Measurements from ENCODE around the gene TAP1.
"Not testable (repeated sequence)": the region's sequence is repeated elsewhere in the genome, so short reads cannot be mapped to it uniquely, and the experiment has no call there.

TAP1 gene, protein sequence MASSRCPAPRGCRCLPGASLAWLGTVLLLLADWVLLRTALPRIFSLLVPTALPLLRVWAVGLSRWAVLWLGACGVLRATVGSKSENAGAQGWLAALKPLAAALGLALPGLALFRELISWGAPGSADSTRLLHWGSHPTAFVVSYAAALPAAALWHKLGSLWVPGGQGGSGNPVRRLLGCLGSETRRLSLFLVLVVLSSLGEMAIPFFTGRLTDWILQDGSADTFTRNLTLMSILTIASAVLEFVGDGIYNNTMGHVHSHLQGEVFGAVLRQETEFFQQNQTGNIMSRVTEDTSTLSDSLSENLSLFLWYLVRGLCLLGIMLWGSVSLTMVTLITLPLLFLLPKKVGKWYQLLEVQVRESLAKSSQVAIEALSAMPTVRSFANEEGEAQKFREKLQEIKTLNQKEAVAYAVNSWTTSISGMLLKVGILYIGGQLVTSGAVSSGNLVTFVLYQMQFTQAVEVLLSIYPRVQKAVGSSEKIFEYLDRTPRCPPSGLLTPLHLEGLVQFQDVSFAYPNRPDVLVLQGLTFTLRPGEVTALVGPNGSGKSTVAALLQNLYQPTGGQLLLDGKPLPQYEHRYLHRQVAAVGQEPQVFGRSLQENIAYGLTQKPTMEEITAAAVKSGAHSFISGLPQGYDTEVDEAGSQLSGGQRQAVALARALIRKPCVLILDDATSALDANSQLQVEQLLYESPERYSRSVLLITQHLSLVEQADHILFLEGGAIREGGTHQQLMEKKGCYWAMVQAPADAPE

DNA sequence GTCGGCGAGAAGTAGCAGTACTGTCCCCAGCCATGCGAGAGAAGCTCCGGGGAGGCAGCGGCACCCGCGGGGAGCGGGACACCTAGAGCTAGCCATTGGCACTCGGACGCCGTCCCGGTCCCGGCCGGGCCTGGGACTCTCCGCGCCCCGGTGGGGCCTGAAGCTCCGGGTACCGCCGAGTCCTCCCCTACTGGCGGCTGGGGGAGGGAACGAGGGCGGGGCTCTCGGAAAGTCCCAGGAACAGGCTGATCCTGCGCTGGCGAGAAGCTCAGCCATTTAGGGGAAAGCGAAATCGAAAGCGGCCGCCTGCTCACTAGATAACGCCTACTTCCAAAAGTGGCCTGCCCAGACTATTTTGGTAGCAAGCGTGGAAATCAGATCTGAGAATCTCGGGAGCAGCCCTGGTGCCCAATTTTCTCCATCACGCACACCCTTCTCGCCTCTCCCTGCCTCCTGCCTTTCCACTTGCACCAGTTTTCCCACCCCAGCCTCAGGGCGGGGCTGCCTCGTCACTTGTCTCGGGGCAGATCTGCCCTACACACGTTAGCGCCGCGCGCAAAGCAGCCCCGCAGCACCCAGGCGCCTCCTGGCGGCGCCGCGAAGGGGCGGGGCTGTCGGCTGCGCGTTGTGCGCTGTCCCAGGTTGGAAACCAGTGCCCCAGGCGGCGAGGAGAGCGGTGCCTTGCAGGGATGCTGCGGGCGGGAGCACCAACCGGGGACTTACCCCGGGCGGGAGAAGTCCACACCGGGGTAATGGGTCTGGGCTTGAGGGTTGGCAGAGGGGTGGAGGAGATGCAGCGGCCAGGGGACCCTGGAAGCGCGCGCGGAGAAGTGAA, at the start of gene TAP1, which contains the start of gene PSMB9:
TSS of gene TAP1 (minus strand) at position 164 of the 835 bp plus-strand sequence. CDS start at position 96, 68 bp downstream.
TSS of gene PSMB9 (plus strand) at position 652 of the 835 bp plus-strand sequence. CDS start at position 690, 38 bp downstream.
- DNase-seq: peak; percentile 78 to 92

DNA sequence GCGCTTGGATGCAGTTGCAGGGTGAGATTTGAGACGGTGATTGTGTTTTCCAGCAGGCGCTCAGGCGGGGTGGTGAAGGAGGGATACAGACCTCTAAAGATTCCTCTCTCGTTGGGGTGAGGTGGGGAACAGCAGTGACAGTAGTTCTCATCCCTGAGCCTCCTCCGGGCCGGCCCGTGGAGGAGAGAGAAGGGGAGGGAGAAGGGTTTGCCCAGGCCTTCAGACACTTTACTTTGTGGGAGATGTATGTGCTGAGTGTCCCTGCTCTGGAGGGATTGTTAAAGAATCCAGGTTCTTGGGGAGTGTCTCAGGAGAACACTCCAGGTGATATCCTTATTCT, 41.5 kb upstream of the TAP1 start:
- DNase-seq: no peak

DNA sequence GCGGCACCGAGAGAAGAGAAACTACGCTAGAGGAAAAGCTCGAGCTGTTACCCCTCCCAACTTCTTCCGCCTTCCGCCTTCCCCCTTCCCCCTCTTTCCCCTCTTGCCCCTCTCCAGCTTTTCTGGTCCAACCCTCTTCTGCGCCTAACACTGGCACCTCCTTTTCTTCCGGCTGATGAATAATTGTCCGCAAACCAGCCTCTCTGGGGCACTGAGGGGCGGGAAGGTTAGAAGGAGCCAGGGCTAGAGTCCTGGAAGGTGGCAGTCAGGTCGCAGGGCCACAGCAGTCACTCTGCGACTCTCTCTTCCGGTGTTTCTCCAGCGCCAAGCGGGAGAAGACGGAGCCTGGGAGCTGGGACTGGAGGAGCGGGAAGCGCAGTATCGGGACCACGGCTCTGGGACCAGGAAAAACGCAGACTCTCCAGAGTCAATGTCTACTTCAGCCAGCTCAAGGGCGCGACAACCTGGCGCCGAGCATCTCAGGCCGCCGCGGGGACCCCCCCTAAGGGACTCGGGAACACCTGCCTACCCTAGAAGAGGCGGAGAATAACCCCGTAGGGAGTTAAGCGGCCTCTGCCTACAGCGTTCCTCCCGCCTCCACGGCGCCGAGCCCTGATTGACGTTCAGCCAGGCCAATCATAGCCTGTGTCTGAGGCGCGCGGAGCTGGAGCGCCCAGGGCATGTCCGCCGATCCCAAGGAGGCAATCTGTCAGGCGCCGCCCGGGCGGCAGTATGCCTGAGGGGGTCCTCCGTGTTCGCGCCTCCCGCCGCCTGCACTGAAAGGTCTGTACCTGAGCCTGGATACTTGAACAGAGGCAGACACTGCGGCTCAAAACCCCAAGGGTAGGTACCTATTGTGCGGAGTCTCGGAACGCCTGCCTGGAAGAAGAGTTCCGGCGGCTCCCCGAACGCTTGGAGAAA, 40.8 kb upstream of the TAP1 start:
- DNase-seq: peak; percentile 82 to 83

DNA sequence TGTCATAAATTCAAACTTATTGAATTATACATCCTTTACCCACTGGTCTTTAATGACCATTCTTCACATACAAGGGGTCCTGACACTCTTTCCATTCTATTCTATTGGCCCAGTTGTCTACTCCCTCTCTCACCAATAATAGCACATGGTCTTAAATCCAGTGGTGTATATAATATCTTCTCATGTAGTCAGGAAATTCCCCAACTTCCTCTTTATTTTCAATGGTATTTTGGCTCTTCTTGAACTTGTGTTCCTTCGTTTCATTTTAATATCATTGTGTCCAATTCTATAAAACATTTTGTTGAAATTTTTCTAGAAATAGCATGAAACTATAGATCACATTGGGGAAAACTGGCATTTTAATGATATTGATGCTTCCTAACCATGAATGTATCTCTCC, 37.3 kb upstream of the TAP1 start:
- DNase-seq: no peak

DNA sequence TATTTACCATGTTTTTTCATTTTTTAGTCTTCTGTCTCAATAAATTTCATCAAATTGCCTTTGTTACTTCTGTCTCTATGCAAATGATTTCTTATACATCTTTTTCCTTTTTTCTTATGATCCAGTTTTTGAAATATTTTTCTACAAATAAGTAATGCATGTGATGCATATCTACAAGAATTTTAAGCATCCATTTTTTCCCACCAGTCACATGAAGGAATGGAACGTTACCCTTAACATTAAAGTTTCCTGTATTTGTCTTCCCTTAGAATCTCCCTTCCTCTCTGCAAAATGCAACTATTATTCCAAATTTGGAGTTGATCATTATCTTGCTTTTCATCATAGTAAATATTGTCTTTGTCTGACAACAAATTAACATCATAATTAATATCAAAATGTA, 36.0 kb upstream of the TAP1 start:
- no peak for DNase-seq

DNA sequence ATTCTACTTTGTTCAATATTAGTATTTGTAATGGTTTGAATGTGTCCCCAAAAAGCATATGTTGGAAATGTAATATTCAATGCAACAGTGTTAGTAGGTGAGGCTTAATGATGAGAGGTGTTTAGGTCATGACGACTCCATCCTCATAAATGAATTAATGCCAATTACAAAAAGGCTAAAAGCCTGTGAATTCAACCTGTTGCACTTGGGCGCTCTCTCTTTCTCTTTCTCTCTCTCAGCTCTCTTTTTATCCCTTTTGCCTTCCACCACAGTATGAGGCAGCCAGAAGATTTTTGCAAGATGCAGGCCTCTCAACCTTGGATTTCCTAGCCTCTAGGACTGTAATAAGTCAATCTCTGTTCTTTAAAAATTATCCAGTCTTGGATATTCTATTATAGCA, 35.1 kb upstream of the TAP1 start:
- no peak for DNase-seq

DNA sequence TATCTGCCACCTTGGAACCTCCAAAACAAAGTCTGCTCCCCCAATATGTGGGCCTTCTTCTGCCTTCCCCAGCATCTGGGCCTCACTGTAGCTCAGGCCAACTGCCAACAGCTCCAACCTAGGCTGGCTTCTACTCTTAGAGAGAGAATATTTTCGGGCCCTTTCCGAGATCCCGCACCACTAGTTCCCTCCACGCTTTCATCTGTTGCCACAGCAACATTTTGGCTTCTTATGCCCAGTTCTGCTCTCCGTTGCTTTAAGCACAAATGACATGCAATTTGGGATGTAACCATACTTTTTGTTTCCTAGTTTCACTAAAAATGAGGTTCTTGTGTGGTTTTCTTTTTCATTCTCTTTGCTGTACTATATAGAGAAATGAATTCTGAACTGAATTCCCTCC, 34.1 kb upstream of the TAP1 start:
- no peak for DNase-seq

DNA sequence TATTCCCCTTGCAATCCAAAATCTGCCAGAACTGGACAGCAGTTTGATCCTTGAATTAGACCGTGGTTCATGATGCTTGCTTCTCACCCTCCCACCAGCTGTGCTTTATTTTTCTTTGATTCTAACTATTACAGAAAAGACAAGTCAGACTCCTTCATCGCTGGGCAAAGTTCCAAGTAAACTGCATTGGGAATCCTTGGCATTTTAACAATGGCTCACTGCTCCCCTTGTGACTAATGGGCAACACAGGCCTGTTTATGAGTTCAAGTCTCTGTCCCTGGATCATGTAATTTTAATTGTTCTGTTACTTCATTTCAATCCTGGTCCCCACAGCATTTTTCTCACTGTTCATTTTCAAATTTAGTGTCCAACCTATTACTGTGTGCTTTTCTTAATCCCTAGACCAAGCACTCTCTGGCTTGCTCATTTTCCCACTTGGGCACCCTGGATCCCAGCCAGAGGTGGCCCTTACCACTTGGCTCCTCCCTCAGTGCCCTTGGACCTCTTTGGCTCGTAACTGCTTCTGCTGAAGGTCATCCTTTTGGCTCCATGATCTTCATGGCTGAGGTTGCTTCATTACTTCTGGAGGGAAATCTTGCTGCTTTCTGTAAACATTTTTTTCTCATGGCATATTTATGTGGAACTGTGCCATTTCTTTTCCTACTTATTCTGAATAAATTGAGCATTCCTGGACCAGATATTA, 33.3 kb upstream of the TAP1 start:
- DNase-seq: no peak

DNA sequence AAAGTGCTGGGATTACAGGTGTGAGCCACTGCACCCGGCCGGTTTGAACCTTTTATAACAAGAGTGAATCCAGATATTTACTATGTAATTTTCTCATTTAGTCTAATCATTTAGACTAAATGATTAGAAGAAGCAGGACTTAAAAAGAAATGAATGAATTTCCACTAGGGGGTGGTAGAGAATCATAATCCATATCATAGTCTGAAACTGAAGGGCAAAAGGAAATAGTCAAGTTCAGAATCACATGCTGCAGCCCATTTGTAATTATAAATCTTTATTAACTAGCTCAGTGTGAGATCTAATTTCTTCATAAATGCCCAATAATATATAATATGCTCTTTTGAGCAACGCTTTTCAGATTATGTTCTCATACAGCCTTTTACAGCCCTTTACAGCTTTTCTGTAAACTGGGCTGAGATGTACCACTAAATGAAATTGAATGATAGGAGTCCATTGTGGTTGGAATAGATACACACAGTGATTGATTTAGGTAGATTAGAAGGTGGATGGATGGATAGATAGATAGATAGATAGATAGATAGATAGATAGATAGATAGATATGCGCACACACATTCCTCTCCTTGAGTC, 32.3 kb upstream of the TAP1 start:
- DNase-seq: peak; percentile 56 to 57

DNA sequence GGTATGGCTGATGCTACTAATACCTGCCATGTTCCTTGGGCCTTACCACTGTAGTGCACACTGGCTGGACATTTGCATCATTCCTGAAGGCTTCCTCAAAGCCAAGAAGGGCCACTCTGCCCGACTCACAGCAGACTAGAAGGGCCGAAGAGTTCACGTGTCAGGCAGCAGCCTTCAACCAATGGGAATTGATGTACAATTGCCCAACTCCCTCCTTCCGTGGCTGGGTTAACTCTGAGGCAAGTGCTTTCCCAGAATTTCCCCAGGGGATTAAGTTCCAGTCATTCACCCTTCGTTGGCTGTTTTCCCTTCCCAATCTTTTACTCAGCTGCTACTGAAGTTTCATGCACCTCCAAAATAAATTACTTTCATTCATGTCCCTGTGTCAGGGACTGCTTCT, 30.3 kb upstream of the TAP1 start:
- no peak for DNase-seq

DNA sequence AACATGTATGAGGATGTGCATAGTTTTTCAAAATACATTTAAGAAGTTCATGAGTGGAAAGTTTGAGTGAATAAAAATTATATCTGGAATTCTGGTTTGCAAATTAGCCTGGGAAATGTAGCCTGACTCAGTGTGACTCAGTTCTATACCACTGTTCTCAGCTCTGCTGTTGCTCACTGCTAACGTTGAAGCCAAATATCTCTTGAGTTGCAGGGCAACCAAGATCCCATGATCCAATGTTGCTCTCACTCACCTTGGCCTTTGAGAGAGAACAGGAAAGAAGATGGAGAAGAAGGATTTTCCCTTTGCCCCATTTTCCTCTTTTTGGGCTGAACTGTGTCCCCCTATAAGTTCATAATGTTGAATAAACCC, 29.4 kb upstream of the TAP1 start:
- DNase-seq: no peak

DNA sequence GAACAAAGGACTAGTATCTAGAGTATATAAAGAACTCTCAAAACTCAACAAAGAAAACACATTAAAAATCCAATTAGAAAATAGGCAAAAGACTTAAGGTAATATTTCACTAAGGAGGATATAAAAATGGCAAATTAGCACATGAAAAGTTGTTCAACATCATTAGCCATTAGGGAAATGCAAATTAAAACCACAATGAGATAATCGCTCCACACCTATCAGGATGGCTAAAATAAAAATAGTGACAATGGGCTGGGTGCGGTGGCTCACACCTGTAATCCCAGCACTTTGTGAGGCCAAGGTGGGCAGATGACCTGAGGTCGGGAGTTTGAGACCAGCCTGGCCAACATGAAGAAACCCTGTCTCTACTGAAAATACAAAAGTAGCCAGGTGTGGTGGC, 27.5 kb upstream of the TAP1 start:
- DNase-seq: not testable (repeated sequence)

DNA sequence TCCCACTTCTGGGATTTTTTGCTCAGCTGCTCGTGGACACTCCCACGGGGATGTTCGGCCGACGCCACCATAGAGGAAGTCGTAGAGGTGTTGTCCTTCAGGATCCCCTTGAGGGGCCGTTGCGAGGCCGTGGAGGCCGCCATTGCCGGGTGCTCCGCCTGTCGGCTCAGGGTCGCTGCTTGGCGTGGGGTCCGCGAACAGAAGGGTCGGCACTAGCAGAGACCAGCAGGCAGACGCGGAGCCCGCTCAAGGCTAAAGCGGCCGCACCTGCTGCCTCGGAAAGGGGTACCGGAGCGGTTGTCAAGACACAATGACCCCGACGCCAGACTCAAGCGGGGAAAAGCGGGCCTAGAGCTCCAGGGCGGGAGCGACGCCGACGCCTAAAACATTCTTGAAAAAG, 26.2 kb upstream of the TAP1 start:
- DNase-seq: no peak

DNA sequence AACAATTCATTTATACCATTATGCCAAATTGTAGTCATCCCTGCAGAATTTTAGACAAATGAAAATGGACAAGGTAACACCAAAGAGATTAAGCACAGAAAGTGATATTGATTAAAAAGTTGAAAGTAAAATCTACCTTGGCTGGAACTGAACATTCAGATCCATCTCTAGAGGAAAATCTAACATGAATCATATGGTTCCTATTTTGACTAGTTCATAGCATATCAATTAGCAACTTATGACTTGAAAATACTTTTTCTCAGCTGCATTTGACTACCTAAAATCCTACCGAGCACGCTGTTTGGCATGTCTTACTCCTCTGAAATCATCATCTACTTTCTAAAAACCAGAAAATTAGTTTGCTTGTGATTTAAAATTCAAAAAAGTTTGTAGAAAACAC, 23.1 kb upstream of the TAP1 start:
- no peak for DNase-seq

DNA sequence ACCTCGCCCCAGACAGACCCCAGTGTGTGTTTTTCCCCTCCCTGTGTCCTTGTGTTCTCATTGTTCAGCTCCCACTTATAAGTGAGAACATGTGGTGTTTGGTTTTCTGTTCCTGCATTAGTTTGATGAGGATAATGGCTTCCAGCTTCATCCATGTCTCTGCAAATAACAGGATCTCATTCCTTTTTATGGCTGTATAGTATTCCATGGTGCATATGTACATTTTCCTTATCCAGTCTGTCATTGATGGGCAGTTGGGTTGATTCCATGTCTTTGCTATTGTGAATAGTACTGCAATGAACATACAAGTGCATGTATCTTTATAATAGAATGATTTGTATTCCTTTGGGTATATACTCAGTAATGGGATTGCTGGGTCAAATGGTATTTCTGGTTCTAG, 20.4 kb upstream of the TAP1 start:
- not testable (repeated sequence) for DNase-seq

DNA sequence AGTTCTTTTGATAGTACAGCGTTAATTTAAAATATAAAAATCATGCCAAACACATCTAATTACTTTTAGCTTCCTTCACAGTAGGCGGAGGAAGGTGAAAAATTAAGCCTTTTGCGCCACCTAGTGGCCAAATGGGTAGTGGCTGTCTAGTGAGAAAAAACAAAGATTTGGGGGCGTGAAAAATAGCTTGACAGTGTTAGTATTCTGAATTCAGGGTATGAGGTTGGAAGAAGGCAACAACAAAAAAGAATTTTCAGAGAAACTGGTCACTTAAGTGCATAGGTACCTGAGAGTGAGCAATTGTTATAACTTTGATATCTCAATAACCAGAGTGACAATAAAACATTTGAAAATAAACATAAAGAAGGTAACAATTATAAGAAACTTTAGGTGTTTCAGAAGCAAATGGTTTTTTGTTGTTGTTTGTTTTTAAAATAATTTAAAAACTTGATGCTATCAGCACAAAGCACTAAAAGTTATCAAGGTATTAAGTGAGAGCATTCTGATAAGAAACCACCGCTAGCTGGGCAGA, 14.8 kb upstream of the TAP1 start:
- DNase-seq: peak; percentile 44 to 47

DNA sequence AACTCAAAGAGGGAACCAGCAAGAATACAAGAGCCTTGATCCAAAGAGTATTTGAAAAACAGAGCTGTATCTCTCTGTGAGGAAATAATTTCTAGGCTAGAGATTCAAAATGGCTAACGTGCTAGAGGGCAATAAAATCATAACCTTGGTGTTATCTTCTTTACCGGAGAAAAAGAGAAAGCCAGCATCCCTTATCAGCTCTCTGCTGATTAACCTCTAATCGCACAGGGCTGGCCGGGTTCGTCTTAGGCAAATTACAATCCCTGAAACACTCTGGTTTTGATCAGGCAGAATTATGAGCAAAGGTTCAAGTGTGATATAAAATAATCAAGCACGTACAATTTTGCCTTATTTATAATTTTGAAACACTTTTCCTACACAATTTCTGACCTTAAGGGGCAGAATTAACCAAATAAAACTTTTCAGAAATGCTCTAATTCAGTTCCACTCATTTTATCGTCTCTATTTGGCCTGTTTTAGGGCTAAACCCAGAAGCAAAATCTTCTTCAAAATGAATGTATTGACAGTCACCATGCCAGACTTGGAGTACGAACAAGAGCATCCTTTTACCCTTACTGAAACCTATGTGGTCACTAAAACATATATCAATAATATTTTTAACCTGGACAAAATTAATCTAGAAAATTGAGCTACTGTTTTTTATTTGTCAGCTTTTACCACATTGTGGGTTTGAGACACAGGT, 14.2 kb upstream of the TAP1 start:
- no peak for DNase-seq

DNA sequence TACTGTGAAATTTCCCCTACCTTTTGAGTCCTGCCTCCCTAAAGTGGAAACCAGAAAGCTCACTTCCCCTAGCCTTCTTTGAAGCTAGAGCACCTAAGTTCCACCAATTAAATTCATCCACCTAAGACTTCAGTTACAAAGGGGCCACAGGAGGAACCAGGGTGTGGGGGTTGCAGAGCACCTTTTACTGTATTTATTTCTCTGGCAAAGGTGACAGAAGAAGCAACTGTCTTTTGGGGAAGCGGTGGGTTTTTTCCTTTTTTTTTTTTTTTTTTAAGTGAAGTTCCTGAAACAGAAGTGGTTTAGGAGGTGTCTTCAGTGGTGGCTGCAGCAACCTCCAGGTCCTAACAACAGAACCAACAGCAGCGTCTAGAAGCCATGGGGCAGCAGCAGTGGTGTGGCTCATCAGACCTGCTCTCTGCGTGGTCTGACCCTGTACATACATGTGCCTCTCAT, 13.5 kb upstream of the TAP1 start:
- DNase-seq: no peak

DNA sequence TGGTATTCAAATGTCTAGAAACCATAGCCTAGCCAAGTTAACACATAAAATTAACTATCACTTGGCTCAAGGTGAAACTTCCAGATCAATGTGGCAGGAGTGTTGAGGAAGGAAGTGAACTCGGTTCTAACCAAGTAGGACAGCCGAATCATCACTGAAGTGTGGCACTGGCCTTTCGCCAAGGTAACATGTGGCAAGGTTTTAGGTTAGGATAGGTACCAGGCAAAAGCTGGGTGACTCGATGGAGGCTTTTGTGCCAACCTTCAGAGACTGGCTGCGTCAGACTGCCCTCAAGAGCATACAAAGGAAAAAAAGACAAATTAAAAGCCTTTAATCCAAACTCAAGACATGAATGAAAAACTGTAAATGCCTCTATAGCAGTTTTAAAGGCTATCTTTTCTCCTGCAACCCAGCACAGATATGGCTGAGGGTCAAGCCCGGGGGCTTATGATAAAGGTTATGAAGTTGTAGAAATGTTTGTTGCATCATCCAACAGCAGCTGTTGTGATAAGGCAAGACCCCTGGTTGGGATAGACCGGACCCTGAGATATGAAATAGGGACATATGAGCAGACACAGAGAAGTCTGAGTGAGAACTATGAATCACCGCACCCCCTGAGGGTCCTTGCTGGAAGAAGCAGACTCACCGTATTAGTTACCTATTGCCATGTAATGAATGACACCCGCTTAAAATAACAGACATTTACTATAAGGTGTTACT, 12.4 kb upstream of the TAP1 start:
- DNase-seq: no peak

DNA sequence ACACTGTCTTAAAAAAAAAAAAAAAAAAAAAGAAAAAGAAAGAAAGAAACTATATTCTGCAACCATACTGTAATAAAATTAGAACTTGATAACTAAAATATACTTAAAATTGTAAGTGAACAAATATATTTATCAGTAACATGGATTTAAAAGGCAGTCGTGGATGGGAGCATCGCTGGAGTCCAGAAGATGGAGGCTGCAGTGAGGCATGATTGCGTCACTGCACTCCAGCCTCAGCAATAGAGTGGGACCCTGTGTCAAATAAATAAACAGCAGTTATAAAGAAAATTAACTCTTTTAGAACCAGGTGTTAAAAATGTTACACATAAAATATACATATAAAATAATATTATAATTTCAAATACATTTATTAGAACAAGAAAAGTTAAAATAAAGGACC, 9.2 kb upstream of the TAP1 start:
- DNase-seq: no peak

All from SHP77 (cell line).